Left lobe of liver (tissue), 2 donors: ENCODE data around the gene CNNM1. TPM values are rescaled to one million over a fixed set of nuclear protein-coding genes. Genes with fewer than 3 reads are reported as not detected.

Source experiments
- ATAC-seq: fragments of 200-7000 bp; cut with Tn5 transposase; one replicate; pipeline ENCODE4 v1.9.1; 2020; ENCODE audit warnings: mild to moderate bottlenecking, moderate library complexity
- DNase-seq: peaks from one replicate; pipeline ENCODE4 v3.0.0-alpha.2; 2020; ENCODE audit warnings: low spot score
- total RNA-seq: library from RNA; stranded (reverse); gene quantifications from one replicate; pipeline ENCODE4 v1.2.1, GENCODE V29; 2021
- donor health status: DM: no; HTN: no; CAD: no; lungs with moderate emphysema.
- donor health status: DM: no; HTN: yes; CAD: no.

CNNM1 gene
- total RNA-seq, 1 donor from 2014 or later, result 0.08 TPM

DNA sequence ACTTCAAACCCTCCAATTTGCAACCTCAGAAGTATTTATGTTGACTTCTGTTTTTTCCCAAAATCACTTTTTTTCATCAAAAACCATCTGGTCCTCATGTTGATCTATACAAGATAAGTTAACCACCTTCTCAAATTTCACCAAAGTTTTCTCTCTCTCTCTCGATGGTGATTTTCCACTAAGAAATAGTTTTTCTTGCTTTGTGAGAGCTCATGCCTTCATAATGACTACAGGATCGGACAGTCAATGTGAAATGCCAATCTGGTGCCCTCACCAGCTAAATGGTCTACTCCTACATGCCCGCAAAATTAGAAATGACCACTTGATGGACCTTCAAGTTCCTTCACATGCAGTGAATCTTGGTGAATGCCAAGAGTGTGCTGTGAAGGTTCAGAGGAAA lies 40.4 kb downstream of the CNNM1 start:
- ATAC-seq, result no peak
- DNase-seq, result no peak

DNA sequence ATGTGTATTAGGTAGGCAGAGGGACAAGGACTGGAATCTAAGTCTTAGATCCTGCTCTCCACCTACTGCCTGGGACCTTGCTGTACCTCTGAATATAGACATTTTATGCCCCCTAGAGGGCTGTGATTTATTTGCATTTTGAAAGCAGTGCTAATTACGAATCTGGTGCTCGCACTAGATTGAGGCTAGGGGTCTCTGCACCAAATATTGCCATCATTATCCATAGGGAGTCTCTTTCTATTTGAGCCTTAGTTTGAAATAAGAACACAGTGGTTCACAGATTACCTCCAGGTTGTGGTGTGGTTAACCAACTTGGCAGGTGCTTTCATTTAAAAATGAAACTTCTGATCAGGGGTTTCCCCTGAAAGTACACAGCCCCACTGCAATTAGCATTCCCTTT lies 41.8 kb downstream of the CNNM1 start:
- no peak for DNase-seq
- peak; percentile 91 for ATAC-seq

DNA sequence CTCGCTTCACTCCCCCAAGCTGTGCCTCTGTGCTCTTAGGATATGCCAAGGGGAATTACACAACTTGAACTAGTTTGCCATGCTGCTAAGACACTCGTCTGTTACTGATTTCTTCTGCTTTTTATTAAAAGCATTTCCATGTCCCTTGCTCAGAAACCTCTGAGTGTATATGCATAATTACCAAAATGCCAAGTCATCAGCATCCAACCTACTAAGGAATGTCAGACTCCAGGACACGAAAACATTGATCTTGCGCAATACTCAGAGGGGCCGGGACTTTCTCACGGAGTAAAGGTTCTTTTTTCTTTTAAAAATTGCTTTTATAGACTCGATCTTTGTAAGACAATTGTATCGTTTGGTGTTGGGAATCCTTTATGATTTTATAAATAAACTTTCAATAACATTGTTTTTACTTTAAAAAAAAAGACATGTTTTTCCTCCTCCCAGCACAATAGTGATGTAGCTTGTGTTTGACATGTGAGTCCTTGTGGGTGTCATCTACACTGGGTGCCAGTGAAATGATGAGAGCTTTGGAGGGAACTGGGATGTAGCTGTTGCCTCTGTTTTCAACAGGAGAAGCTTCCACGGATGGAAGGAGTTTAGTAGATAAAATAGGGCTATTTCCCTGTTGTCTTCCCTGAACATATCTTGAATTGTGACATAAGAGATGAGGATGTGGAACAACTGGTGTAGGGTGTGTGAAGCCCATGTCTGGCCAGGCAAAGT lies 43.6 kb downstream of the CNNM1 start:
- DNase-seq (no peak), ATAC-seq (no peak)

DNA sequence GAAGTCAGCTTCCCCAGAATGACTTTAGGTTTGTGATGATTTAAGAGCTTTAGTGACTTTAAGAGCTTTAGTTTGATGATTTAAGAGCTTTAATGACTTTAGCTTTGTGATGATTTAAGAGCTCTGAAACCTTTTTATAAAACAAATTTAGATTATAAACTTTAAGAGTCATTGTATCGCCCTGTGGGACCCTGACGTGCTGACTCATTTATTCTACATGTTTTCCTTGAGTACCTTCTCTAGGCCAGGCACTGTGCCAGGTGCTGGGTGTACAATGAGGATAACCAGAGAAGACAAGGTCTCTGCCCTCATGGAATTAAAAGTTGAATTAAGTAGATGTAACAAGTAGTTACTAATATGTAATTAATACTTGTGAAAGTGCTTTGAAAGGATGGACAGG lies 45.4 kb downstream of the CNNM1 start:
- no peak for ATAC-seq
- no peak for DNase-seq

DNA sequence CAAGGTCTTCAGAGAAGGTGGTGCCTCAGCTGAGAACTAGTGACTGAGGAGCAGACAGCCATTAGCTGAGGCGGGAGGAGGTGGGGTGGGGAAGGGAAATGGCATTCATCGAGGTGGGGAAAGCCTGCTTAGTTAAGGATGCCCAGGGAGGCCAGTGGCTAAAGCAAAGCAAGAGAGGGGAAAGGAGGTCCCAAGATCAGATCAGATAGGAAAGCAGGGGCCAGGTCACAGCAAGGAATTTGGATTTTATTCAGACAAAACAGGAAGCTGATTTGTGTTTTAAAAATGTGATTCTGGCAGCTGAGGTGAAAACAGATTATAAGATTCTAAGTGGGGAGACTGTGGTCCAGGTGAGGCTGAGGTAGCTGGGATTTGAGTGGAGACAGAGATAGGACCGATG lies 45.8 kb downstream of the CNNM1 start:
- DNase-seq (no peak), ATAC-seq (no peak)

DNA sequence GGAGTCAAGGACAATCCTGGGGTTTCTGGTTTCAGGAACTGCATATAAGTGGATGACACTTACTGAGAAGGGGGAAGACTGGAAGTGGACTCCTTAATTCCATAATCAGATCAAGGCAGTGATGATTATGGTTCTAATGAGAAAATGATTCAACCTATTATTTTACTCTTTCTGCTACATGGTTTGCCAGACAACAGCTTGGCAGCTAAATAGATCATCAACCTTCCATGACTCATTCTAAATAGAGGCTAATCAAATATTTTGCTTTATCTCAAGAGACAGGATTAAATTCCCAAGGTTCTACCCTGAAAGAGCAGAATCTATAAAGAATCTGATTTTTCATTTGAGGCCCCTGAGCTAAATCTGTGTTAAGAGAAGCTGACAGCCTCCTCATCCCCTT lies 46.3 kb downstream of the CNNM1 start:
- no peak for ATAC-seq

DNA sequence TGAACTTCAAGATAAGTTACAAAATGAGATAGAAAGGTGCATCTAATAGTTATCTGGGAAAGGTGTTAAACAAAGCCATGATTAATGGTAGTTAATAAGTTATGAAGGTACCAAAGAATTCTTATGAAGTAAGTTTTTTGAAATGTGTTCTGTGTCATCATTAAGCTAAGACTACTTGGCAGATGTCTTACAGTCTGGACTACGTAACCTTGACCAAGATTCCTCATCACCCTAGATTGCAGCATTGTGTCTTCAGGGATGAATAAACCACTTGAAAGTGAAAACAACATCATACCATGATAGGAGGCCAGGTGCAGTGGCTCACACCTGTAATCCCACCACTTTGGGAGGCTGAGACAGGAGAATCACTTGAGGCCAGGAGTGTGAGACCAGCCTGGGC lies 53.0 kb downstream of the CNNM1 start:
- DNase-seq (no peak), ATAC-seq (no peak)

More for the DNA sequence above, 46.3 kb downstream of the CNNM1 start:
- no peak for DNase-seq

DNA sequence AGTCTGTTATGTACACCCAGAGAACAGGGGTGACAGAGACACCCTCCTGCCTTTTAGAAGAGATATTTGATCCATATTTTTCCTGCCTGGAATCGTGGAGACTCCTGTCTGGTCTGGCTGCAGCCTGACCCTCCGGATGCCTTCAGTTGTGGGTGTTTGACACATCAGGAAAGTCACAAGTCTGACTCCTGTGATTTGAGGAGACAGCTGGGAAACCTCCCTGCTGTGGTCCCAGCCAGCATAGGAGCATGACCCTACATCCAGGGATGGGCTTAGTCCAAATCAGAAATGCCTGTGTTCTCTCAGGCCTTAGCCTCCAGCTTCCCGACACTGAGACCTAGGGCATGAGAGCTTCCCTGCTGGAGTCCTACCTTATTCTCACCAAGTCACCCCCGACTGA lies 57.9 kb downstream of the CNNM1 start:
- ATAC-seq (no peak), DNase-seq (no peak)

DNA sequence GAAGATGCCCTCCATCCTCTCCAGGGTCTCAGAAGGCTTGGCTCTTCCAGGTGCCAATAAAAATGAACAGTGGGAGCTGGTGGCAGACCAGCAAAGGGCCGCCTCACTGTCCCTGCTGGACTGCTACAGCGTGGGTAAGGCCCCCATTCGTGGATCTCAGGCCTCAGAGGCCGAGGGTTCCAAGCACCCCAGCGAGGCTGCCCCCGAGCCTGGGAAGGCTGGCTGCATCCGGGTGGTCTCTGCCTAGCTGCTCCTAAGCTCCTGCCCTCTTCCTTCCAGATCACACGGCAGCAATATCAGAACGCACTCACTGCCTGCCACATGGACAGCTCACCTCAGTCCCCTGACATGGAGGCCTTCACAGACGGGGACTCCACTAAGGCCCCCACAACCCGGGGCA lies 58.4 kb downstream of the CNNM1 start:
- ATAC-seq (no peak), DNase-seq (no peak)

DNA sequence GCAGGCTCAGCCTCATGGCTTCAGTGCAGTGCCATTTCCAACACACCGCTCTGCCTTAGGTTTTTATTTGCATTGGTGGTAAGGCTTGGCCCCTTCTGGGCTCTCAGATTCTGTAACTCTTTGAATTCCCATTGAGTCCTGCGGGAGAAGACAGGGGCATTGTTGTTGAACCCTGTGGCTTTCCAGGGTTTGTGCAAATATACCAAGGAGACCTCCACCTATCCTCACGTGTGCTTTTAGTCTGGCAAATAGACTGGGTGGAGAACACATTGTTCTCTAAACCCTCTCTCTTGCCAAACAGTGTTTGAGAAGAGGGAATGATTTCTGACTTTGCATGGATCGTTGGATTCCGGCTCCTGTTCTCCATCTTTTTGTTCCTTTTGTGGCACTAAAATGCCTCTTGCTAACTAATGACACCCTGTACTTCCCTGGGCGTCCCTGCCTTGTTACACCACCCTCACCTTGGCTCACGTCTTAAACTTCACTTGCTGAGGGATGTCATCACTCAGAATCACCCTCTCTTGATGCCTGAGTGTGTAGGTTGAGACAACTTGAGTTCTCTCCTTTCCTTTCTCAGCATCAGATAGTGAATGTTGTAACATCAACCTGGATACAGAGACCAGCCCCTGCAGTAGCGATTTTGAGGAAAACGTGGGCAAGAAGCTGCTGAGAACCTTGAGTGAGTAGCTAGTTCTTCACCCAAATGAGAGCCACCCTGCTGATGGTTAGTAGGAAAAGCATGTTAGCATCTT lies 60.7 kb downstream of the CNNM1 start:
- ATAC-seq (no peak), DNase-seq (no peak)

DNA sequence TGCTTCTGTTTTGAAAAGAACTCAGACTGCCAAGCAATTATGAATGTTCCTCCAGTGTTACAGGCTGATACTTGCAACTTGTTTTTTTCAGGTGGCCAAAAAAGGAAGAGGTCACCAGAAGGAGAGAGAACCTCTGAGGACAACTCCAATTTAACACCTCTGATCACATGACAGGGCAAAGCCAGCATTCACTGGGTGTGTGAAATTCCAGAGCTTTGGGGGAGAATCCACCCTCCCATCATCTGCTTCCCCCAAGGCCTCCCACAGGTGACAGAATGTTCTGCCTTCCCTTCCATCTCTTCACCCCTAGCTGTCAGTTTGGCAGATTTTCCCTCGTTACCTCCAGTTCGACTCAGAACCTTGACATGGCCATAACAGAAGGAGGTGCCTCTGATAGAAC lies 62.2 kb downstream of the CNNM1 start:
- DNase-seq (no peak), ATAC-seq (no peak)

DNA sequence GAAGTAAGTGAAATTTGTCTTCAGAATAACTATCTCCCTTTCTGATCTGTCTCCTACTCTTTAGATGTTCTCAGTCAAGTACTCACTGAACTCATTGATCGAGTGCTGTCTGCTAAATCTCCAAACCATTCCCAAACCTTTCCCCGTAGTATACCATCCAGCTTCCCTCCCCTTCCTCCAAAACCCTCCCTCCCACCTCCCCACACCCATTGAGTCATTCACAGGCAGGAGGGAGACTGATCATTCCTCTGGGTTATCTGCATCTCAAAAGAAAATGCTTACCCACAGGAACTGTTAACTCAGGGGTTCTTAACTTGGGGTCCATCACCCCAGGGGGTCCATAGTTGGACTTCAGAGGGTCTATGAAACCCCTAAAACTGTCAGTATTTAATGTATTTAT lies 63.9 kb downstream of the CNNM1 start:
- no peak for DNase-seq
- peak; percentile 7 for ATAC-seq

DNA sequence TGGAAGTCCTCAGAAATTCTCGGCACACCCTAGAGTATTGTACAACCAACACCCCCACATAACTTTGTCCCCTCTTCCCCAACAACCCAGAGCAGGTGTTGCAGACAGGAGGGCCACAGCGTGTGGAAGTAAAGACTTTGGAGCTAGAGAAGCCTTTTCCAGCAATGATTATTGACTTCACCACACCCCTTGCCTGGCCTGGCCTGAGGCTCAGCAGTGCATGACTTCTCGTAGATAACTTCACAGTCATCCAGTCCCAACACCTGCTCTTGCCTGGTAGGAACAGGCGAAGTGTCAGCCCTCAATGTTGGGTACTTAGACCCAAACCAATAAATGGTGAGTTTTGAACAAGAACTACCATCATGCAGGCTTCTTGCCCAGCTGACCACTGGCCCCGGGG lies 64.5 kb downstream of the CNNM1 start:
- peak; percentile 27 for ATAC-seq
- no peak for DNase-seq

DNA sequence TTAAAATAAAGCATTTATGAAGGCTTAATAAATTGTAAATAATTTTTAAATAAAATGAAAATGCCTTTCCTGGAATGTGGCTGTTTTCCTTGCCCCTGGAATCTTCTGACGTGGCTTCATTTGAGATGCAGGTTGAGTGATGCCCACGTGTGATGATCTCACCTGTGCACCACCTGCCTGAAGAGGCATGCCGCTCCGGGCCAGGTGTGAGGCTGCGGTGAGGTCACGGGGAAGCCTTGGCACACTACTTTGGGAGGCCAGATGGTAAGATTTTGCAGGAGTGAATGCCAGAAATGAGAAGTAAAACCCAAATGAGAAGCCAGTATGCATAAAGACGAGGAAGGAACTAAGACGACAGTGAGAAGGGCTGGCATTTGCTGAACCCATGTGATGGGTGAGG lies 65.1 kb downstream of the CNNM1 start:
- ATAC-seq, result no peak

DNA sequence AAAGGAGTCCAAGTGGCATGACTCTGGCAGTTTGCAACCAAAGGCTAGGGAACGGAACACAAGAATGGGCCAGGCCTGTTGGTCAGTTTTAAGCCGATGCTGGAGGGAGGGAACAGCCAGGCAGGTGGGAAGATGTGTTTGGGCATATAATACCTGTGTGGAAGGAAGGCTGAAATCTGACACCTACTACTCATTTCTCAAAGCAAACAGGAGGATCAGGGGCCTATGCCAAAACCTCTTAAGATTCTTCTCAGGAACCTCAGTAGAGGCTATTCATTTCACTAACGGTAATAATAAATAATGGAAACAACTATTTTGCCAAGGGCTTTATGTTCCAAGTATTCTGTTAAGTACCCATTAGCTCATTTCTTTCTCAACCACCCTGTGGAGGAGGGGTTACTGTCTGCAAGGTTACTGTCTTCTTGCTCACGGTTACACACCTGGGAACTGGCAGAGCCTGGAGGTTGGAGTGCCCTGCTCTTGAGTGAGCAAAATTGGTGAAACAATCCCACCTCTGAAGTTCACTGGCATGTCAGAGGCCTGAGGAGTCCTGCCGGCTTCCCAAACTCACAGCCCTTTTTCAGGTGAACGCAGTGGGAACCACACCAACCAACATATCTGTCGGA lies 65.7 kb downstream of the CNNM1 start:
- ATAC-seq (no peak), DNase-seq (no peak)

More for the DNA sequence above, 65.1 kb downstream of the CNNM1 start:
- no peak for DNase-seq

DNA sequence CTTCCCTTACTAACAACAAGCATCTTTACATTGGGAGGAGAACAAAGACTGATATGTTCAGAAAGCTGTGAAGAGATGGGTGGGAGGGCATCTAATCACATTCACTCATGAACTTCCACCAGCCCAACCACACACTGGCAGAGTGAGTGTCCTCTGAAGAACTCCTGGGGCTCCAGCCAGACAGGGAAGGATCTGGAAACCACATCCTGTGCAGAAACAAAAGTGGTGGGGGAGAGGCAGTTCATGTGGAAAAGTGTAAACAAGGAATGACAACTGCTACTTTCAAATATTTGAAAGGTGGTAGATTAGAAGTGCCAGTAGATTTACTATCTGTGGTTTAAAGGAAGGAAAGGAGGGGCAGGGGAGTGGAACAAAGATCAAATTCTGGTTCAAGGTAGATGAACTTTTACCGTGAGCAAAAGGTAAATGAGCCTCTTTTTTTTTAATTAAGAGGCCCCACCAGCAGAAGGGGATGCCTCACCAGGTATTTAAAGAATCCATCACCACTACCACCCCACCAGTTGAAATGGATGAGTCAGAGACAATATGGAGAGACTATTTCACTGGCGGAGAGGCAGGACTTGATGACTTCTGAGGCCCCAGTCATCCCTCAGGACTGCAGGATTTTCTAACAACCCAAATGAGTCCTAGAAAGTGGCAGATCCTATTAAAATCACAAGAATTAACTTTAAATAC lies 66.7 kb downstream of the CNNM1 start:
- peak; percentile 57 for DNase-seq
- ATAC-seq, result peak; percentile 52

DNA sequence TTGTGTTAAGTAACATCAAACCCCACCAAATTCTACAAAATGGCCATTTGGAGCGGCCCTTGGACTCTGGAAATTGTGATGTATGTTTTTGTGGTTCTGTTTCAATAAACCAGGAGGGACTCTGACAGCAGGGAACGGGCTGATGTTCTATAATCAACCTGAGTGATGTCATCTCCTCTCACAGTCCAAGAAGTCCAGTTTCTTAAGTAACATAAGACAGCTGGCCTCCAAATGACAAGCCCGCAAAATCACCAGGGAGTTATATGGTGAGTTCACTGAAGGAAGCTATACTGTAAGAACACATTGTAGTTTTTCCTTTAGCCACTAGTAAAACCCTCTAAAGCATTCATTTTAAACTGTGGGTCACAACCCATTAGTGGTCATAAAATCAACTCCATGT lies 67.3 kb downstream of the CNNM1 start:
- ATAC-seq (no peak), DNase-seq (no peak)

DNA sequence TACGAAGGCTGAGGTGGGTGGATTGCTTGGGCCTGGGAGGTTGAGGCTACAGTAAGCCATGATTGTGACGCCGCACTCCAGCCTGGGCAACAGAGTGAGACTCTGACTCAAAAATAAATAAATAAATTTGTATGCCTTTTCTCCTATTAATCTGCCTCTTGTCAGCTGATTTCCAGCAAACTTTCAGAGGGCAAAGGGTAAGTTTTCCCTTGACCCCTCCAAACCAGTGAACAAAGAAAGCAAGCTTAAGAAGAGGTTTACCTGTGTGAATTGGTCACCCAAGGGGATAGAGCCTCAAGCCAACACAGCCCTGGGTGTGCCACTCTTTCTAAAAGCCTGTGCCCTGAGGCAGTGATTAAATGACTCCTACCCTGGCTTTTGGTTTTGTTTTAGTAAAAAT lies 70.5 kb downstream of the CNNM1 start:
- DNase-seq, result no peak

DNA sequence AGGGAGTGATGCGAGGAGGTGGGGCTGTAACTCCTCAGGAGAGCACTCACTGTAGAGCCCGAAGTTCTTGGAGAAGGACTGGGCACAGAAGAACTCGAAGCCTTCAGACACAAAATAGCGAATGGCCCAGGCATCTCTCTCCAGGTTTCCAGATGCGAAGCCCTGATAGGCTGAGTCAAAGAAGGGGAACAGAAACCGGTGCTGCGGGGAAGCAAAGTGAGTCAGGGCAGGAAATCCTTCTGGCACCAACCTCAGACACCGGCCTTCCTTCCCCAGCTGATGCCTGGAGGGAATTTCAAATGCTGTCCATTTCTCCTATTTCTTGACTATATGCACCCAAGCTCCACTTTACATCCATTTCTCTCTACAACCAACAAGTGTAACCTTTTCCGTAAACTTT lies 74.5 kb downstream of the CNNM1 start:
- DNase-seq (no peak), ATAC-seq (no peak)

More for the DNA sequence above, 70.5 kb downstream of the CNNM1 start:
- ATAC-seq, result peak; percentile 45

DNA sequence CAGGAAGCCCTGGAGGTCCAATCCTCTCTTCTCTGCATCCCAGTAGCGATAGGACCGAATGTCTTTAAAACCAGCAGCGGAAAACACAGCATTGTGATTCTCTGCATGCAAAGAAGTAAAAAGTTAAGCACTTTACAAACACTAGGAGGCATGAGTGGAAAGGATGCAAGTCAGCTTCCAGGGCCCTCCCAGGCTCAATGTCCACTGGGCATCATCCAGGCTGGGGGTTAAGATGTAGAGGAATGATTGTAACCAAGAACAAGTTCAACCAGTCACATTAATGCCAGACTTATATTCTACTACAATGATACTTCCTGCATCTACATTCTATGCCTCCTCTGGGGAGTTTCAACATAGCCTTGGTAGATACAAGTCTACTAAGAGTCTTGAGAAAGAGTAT lies 77.0 kb downstream of the CNNM1 start:
- no peak for DNase-seq
- peak; percentile 70 for ATAC-seq

DNA sequence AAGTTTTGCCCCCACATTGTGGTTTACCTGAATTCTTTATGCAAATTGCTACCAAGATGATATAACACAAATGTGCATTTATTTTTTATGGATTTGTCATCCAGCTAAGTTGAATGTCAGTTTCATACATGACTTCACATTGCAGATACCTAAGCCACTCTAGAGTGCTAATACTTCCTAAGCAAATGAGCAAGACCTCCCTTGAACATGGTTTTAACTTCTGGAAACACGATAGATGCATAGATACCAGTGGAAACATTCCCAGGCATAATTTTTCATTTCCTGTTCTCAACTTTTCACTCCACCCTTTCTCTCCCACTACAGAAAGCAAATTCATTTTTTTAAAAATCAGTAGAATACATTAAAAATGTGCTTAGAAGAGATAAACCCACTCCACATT lies 81.0 kb downstream of the CNNM1 start:
- ATAC-seq, result no peak
- no peak for DNase-seq

DNA sequence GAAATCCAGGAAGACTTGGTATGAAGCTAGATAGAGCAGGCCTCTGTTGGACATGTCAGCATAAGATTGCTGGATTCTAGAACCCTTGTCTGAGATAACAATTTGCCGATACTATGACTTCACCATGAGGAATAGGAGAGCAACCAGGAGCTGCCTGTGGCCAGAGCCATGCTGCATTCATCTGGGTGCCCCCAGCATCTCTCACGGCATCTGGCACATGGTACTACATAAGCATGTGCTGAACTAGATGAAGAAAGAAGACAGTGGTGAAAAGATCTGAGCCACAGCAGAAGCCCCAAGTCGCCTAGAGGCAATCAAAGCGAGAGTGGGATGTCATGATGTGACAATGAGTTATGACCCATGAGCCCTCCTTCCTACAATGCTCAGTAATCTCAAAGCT lies 81.7 kb downstream of the CNNM1 start:
- DNase-seq (no peak), ATAC-seq (no peak)
